NCI-H446 treated with DMSO at 0.1 percent for 48 hours (cell line): ENCODE measurements around the gene PTH1R.

ENCODE experiments used
- DNase-seq: peaks from one replicate; lab custom pipeline; 2025; lab: John Stamatoyannopoulos, UW

Gene PTH1R

GRCh38 chr3:46947981-46948791 lies 70.7 kb downstream of the PTH1R start:
- DNase-seq, result no peak

DNA sequence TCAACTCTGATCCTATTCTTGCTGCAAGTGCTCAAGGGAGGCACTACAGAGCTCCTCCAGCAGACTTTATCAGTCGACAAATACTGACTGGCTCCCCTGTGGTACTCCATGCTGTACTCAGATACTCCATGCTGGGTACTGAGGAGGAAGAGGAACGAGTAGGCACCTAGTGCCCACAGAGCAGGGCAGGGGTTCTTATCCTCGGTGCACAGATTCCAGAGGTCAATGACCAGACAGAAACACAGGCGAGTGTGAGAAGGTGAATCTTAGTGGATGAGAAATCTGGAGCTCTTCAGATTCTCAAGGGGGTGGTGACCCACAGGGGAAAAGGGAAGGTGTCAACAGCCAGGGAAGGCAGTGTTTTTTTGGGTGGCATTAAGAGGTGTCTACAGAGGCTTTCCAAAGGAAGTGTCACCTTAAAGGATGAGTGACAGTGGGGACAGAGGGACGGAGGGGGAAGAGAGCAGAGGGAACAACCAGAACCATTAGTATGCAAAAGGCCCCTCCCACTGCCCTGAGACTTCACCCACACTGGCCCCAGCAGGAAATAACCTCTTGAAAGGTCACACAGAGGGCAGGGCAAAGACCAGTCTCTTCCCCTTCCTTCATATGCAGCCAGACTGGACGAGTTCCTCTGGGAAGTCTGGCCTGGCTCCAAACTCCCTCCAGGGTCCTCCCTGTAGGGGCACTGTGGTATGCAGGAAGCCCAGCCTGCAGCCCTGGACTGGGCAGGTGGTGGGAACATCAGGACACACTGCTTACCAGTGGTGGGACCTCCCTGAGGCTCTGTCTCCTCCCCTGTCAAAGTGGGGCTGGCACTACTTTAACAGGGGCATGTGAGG lies 71.5 kb downstream of the PTH1R start:
- no peak for DNase-seq

DNA sequence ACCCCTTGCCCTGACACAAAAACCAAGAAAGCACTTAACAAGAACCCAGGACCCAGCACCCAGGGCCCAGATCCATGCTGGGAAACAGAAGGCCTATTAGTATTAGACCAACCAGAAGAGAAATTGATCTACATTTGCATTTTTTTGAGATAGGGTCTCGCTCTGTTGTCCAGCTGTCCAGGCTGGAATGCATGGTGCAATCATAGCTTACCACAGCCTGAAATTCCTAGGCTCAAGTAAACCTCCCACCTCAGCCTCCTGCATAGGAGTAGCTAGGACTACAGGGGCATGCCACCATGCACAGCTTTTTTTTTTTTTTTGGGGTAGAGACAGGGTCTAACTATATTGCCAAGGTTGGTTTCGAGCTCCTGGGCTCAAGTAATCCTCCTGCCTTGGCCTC lies 72.7 kb downstream of the PTH1R start:
- DNase-seq, result no peak

- DNase-seq, result no peak
These were observed 73.2 kb downstream of the PTH1R start for GRCh38 chr3:46950650-46951241.

DNA sequence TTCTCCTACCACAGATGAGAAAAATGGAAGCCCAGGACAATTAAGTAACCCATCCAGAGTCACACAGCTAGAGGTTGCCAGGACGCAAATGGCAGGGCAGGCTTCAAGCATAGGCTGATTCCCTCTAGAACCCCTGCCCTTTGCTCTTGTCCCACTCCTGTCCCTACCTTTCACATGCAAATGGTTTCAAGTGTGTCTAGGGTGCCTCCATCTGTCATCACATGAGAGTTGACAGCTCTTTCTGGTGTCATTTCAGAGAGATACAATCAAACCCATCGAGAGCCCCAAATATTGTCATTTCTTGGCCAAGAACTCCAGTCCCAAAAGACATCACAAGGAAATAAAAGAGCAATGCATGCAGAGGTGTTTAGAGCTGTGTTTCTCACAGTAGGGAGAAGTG lies 75.3 kb downstream of the PTH1R start:
- no peak for DNase-seq
